Endothelial cell of umbilical vein (primary cell): ENCODE data around the gene TMPRSS3. TPM values are rescaled to one million over a fixed set of nuclear protein-coding genes. Genes with fewer than 3 reads are reported as not detected.

Experiments used
- BruUV-seq: library from RNA; stranded (reverse); fragments of 400-500 nt; replicated peaks from 2 replicates; lab custom pipeline; 2021; lab: Mats Ljungman, UMichigan
- CTCF ChIA-PET: fragments of 300-600, 350-600 bp; sonication (Branson Sonifier 250); formaldehyde crosslinking; loops from one replicate; lab custom pipeline; 2021; ENCODE audit warnings: antibody characterized with exemption, inconsistent platforms; lab: Charles Lee
- POLR2A ChIA-PET: fragments of 300-600, 350-600 bp; sonication (Branson Sonifier 250); formaldehyde crosslinking; loops from one replicate; lab custom pipeline; 2021; ENCODE audit warnings: antibody characterized with exemption, inconsistent platforms; lab: Charles Lee
- DNase-seq: peaks from one replicate; pipeline ENCODE4 v3.0.0-alpha.2; 2011; ENCODE audit warnings: low read depth, low spot score
- FAIRE-seq: peaks from 2 replicates; lab custom pipeline; 2011; peaks lifted over from hg19 to GRCh38; lab: Jason Lieb, UNC
- H2AFZ ChIP-seq: 2 replicates; pipeline ENCODE4 v1.6.0; 2012; ENCODE audit warnings: low read depth, low read length, control low read depth, inconsistent platforms
- H3K27ac ChIP-seq: 2 replicates; pipeline ENCODE4 v1.5.1; 2011; ENCODE audit warnings: low read depth, mild to moderate bottlenecking, control low read depth, low read length, moderate library complexity; ENCODE audit not compliant: insufficient read depth
- H3K27me3 ChIP-seq, 2 experiments: 2 replicates each; pipeline versions ENCODE4 v1.6.0 to v1.6.1; 2011; ENCODE audit warnings: low read length in 2 of 2, mixed read lengths in 1 of 2; ENCODE audit not compliant: control insufficient read depth in 2 of 2, insufficient read depth in 2 of 2
- H3K36me3 ChIP-seq, 2 experiments: 2 replicates in 1 of 2; 3 replicates in 1 of 2; pipeline ENCODE4 v1.5.1; 2011; ENCODE audit warnings: low read length in 2 of 2, mild to moderate bottlenecking in 1 of 2, moderate library complexity in 1 of 2; ENCODE audit not compliant: control insufficient read depth in 2 of 2, insufficient read depth in 2 of 2; ENCODE audit errors: extremely low read depth in 1 of 2
- H3K4me1 ChIP-seq: 3 replicates; pipeline ENCODE4 v1.5.1; 2011; ENCODE audit warnings: mild to moderate bottlenecking, low read length; ENCODE audit not compliant: control insufficient read depth, insufficient read depth; ENCODE audit errors: extremely low read depth
- H3K4me2 ChIP-seq: 2 replicates; pipeline ENCODE4 v1.6.1; 2011; ENCODE audit warnings: low read length, control low read depth, mixed read lengths; ENCODE audit not compliant: insufficient read depth
- H3K4me3 ChIP-seq, 3 experiments: fragments of 200-600 bp in 1 of 3; sonication (generic), shearing (Covaris generic) in 1 of 3; replicated peaks in 1 of 3; 2 replicates each; pipeline ENCODE4 v1.5.1; 2011 to 2016; ENCODE audit warnings: control low read depth in 3 of 3, low read length in 3 of 3, mild to moderate bottlenecking in 2 of 3, inconsistent platforms in 1 of 3, low read depth in 1 of 3, moderate library complexity in 1 of 3; ENCODE audit not compliant: insufficient read depth in 1 of 3
- H3K79me2 ChIP-seq: 2 replicates; pipeline ENCODE4 v1.6.0; 2012; ENCODE audit warnings: low read length, inconsistent platforms; ENCODE audit not compliant: control insufficient read depth, insufficient read depth
- H3K9ac ChIP-seq: replicated peaks from 2 replicates; pipeline ENCODE3; 2011; ENCODE audit warnings: low read length, control low read depth; ENCODE audit not compliant: insufficient read depth; ENCODE audit errors: extremely low read depth
- H3K9me1 ChIP-seq: replicated peaks from 3 replicates; pipeline ENCODE4 v1.6.0; 2011; ENCODE audit warnings: mild to moderate bottlenecking, low read length; ENCODE audit not compliant: control insufficient read depth, insufficient read depth; ENCODE audit errors: extremely low read depth
- H3K9me3 ChIP-seq: replicated peaks from 2 replicates; pipeline ENCODE4 v1.5.1; 2012; ENCODE audit warnings: low read length, inconsistent platforms; ENCODE audit not compliant: control insufficient read depth, insufficient read depth
- H4K20me1 ChIP-seq: replicated peaks from 2 replicates; pipeline ENCODE3; 2011; ENCODE audit warnings: mild to moderate bottlenecking, low read length; ENCODE audit not compliant: control insufficient read depth, insufficient read depth; ENCODE audit errors: extremely low read depth
- EZH2 ChIP-seq: IDR thresholded peaks from 2 replicates; pipeline ENCODE4 v1.6.1; 2012; ENCODE audit warnings: borderline replicate concordance, low read depth, mild to moderate bottlenecking, moderate library complexity, low read length, inconsistent platforms; ENCODE audit not compliant: severe bottlenecking
- FOS ChIP-seq: IDR thresholded peaks from 2 replicates; pipeline ENCODE4 v1.6.1; 2011; ENCODE audit warnings: mild to moderate bottlenecking, low read length, moderate library complexity, borderline replicate concordance; ENCODE audit not compliant: insufficient read depth
- GATA2 ChIP-seq: IDR thresholded peaks from 2 replicates; pipeline ENCODE4 v1.7.0; 2011; ENCODE audit warnings: low read depth, mild to moderate bottlenecking, moderate library complexity, mixed read lengths, low read length; ENCODE audit not compliant: insufficient read length, insufficient read depth
- JUN ChIP-seq: IDR thresholded peaks from 2 replicates; pipeline ENCODE4 v1.6.1; 2011; ENCODE audit warnings: borderline replicate concordance, low read depth; ENCODE audit not compliant: insufficient read length, insufficient read depth
- MAX ChIP-seq: IDR thresholded peaks from 2 replicates; pipeline ENCODE4 v1.6.1; 2011; ENCODE audit not compliant: insufficient read depth, insufficient read length
- MYC ChIP-seq: IDR thresholded peaks from one replicate; pipeline ENCODE4 v1.6.1; 2011; ENCODE audit warnings: mild to moderate bottlenecking, low read depth, low read length
- POLR2A ChIP-seq: IDR thresholded peaks from 2 replicates; pipeline ENCODE4 v1.6.1; 2012; ENCODE audit warnings: low read depth, mild to moderate bottlenecking, control low read depth, low read length
- POLR2AphosphoS5 ChIP-seq: IDR thresholded peaks from 2 replicates; pipeline ENCODE4 v1.6.1; 2012; ENCODE audit warnings: low read depth, mild to moderate bottlenecking, control low read depth, low read length, moderate library complexity; ENCODE audit not compliant: insufficient read depth
- dilution Hi-C: fragments of 300-500 bp; cut with MboI; formaldehyde crosslinking; loops from one replicate; pipeline ENCODE4 v1.15.0; 2019; ENCODE audit warnings: low sequenced_read_pairs; ENCODE audit not compliant: extremely low pct_ligation_motif_present
- intact Hi-C: fragments of 100-400 bp; cut with micrococcal nuclease; formaldehyde crosslinking; loops from one replicate; pipeline ENCODE4 v1.10.0; 2022
- polyA plus RNA-seq, 4 experiments: library from polyadenylated mRNA; depleted of rRNA in 3 of 4; stranded (reverse) in 3 of 4; unstranded in 1 of 4; fragments of >200 nt; gene quantifications; 2 replicates each; pipeline versions ENCODE4 v1.2.1 to v1.2.3, GENCODE V29; 2011 to 2012; ENCODE audit warnings: missing spikeins in 1 of 4
- total RNA-seq: library from RNA; stranded (reverse); gene quantifications from 2 replicates; pipeline ENCODE4 v1.2.3, GENCODE V29; 2021
- TF ChIP-seq, protein P1 (sequence below), 2 donors: IDR thresholded peaks; 1 replicate in 1 of 2; 2 replicates in 1 of 2; pipeline ENCODE4 v1.5.1; 2011; ENCODE audit warnings: low read length in 2 of 2, mild to moderate bottlenecking in 2 of 2, moderate library complexity in 2 of 2, control low read depth in 1 of 2, inconsistent platforms in 1 of 2, low read depth in 1 of 2; ENCODE audit not compliant: insufficient read depth in 1 of 2; ENCODE audit errors: extremely low read depth in 1 of 2

TMPRSS3 gene
- total and polyA plus RNA-seq, 2 donors (not counting 3 experiments of a cell fraction or from before 2014, with no cell fraction given) = not detected

GRCh38 chr21:42337276-42337675, 58.6 kb downstream of the TMPRSS3 start:
- Histone ChIP-seq H3K27ac (no peak overlapping the region), H3K36me3 (no peaks in the 10 kb centered on the region), H3K79me2 (no peaks in the 10 kb centered on the region), H3K9ac (no peak overlapping the region), H3K4me2 (no peak overlapping the region), H3K4me1 (no peaks in the 10 kb centered on the region), H3K4me3 (no peak overlapping the region), H3K27me3 (peaks cover 14 to 35% of the 10 kb centered on the region in 2 experiments), H4K20me1 (no peaks in the 10 kb centered on the region), H3K9me3 (no peaks in the 10 kb centered on the region), H2AFZ (no peak overlapping the region), H3K9me1 (no peaks in the 10 kb centered on the region)
- dilution Hi-C loops (no loop called here), intact Hi-C loops (loop anchor here (10.0 kb wide), 1 partner anchor 192 kb away; no protein-coding TSS in a partner anchor)
- TF ChIP-seq FOS (no peak), JUN (no peak), POLR2A (no peak), EZH2 (no peak), MAX (no peak), GATA2 (no peak), MYC (no peak), POLR2AphosphoS5 (no peak)
- TF ChIP-seq, protein P1, sequence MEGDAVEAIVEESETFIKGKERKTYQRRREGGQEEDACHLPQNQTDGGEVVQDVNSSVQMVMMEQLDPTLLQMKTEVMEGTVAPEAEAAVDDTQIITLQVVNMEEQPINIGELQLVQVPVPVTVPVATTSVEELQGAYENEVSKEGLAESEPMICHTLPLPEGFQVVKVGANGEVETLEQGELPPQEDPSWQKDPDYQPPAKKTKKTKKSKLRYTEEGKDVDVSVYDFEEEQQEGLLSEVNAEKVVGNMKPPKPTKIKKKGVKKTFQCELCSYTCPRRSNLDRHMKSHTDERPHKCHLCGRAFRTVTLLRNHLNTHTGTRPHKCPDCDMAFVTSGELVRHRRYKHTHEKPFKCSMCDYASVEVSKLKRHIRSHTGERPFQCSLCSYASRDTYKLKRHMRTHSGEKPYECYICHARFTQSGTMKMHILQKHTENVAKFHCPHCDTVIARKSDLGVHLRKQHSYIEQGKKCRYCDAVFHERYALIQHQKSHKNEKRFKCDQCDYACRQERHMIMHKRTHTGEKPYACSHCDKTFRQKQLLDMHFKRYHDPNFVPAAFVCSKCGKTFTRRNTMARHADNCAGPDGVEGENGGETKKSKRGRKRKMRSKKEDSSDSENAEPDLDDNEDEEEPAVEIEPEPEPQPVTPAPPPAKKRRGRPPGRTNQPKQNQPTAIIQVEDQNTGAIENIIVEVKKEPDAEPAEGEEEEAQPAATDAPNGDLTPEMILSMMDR (IDR thresholded peaks at IDR 0.05; ENCODE audit: extremely low read depth in 1 of 2, insufficient read depth in 1 of 2, low read depth in 1 of 2, low read length in 2 of 2) = no peak
- BruUV-seq = no TSS peak
- DNase-seq (no peak), FAIRE-seq (no peak)
- POLR2A ChIA-PET = no interaction called here
- CTCF ChIA-PET = interaction anchor here (1.0 to 2.0 kb wide), 8 partner anchors 9 to 480 kb away, joined by 3 to 10 read pairs (median 4); no protein-coding TSS in a partner anchor
